GM18505 (cell line): ENCODE results near the gene TFCP2L1.

ENCODE experiments used
- ATAC-seq: cut with Tn5 transposase; IDR thresholded peaks from one replicate; pipeline ENCODE4 v1.9.1; 2021; ENCODE audit not compliant: unreplicated experiment
- POLR2A ChIP-seq: IDR thresholded peaks from 4 replicates; pipeline ENCODE4 v1.6.1; 2011; ENCODE audit warnings: borderline replicate concordance; ENCODE audit not compliant: insufficient read depth, insufficient read length; ENCODE audit errors: extremely low read depth

Gene TFCP2L1

GRCh38 chr2:121247971-121248370 is 37.0 kb downstream of the TFCP2L1 start:
- ATAC-seq = no peak
- no peak for TF ChIP-seq POLR2A

DNA sequence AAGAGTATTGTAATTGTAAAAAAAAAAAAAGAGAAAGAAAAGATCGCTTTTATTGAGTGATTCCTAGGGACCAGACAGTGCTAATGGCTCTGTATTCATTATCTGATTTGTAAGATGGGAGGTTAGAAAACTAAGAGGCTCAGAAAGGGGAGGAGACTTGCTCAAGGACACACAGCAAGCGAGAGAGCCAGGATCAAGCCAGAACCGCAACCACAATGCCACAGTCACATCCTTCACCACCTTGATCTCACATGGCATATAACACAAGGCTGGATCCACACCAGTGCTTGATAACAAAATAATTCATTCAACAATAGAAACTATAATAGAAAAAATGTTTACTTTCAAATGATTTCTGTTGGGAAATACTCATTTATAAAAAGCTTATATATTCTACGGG is 37.5 kb downstream of the TFCP2L1 start:
- no peak for ATAC-seq
- TF ChIP-seq POLR2A = no peak

GRCh38 chr2:121246704-121247255 is 38.2 kb downstream of the TFCP2L1 start:
- no peak for TF ChIP-seq POLR2A
- ATAC-seq = no peak

GRCh38 chr2:121245913-121246312 is 39.1 kb downstream of the TFCP2L1 start:
- TF ChIP-seq POLR2A = no peak
- no peak for ATAC-seq

DNA sequence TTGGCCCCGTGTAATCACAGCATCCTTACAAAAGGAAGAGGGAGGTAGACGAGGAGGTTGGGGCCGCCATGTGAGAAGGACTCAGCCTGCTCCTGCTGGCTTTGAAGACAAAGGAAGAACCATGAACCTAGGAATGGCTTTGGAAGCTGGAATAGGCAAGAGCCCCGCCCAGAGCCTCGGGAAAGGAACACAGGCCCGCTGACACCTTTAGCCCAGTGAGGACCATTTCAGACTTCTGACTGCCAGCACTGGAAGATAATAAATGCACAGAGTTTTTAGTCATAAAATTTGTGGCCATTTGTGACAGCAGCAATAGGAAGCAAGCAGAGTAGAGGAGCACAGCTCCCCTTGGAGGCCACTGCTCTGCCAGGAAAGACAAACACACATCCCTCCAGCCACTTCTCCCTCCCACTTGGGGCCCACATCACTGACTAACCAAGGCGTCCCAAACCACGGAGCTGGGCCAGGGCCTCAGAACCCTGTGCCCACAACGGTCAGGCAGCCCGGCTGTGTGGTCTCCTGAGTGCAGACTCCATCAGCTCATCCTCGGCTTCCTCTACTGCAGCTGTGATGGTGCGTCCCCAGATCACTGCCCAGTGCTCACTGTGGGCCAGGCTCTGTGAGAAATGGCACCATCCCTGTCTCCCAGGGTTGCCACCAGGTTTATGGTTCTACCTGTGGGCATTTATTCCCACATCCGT is 39.7 kb downstream of the TFCP2L1 start:
- ATAC-seq = no peak
- no peak for TF ChIP-seq POLR2A

DNA sequence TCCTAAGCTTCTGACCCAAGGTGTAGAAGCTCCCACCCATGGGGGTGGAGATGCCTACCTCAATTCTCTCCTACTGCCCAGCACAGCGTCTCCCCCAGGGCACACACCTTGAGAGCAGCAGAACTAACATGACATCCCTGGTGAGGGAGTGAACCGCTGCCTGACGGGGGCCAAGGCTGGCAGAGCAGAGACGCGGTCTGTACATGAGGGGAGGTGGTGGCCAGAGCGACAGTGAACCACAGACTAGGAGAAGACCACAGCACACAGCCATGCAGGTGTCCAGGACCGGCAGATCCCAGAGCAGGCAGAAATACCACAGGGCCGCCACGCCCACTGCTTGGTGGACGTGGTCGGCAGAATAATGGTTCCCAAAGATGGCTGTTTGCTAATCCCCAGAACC is 40.4 kb downstream of the TFCP2L1 start:
- TF ChIP-seq POLR2A = no peak
- no peak for ATAC-seq

DNA sequence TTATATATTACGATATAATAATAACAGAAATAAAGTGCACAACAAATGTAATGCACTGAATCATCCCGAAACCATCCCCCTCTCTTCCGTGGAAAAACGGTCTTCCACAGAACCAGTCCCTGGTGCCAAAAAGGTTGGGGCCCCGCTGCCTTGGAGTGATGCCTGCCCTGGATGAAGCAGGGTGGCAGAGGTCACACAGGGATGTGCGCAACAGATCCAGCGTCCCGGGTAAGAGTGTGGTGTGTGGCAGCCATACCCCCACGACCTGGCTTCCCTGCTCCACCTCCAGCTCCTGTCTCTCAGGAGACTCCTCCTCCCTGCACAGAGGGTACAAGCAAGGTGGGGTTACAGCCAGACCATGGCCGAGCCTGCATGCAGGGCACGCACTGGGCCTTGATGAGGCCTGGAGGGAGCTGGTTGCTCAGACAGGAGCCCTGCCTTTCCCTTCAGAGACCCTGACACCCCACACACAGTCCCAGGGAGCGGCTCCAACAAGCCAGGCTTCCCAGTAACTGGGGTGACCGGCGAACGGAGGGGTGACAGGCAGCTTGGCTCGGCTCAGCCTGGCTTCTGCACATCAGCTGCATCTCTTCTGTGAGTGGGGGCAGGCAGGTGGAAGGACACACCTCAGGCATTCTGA is 41.1 kb downstream of the TFCP2L1 start:
- ATAC-seq = no peak
- no peak for TF ChIP-seq POLR2A

DNA sequence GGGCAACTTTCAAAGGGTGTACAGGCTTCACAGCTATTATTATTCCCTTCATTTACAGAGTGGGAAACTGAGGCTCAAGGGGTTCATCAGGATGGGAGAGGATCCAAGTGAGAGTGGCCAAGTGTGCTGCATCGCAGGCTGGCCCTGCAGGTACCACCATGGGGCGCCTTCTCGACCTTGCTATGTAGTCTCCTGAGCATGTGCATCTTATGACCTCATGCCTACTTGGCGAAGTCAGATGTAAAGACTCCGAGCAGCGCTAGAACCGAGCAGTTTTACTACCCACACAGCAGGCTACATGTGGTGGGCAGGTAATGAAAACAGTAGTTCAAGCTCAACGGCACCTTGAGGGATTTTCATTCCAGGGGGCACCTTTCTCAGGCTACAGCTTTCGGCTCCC is 42.0 kb downstream of the TFCP2L1 start:
- no peak for ATAC-seq
- no peak for TF ChIP-seq POLR2A

DNA sequence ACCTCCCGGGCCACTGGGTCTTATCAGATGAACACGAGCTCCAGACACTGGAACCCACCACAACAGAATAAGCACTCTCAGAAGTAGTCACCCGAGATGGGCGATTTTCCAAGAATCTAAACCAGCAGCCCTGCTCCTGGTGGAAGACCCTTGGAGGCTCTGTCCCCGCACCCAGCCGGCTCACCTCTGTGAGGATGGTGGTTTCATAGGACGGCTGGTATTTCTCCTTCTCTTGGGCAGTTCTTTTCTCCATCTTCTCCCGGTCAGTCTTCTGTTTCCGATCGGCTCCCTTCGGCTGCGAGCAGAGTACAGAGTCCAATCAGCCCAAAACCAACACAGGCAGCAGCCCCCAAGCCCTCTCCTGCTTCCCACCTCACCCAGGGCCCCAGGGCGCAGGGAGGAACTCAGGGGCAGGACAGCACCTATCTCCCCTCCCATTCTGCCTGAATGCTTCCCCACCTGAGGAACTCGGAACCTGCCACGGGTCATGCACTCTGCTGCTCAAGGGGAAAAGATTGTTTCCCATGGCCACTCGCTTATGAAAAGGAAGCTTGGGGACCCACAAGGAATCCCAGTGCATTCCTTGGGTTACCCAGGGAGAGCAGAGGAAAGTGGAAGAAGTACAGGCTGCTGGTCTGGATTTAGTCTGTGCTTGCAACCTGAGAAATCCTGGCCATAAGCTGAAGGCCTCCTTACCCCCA is 42.7 kb downstream of the TFCP2L1 start:
- TF ChIP-seq POLR2A = no peak
- ATAC-seq = no peak

DNA sequence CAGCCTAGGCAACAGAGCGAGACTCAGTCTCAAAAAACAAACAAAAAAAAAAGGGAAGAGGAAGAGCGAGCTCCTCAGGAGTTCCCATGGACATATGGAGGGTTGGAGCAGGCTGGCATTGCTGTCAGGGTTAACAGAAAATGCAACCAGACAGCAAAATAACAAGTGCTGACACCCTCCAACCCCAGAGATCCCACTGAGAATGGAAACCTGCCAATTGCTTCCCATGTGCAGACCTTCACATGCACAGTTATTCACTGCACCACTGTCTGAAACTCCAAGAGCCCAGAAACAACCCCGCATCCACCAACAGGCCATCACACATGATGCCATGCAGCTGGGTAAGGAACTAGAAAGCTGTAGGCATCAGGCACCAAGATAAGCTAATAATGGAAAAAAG is 43.5 kb downstream of the TFCP2L1 start:
- TF ChIP-seq POLR2A = no peak

GRCh38 chr2:121240436-121240835 is 44.6 kb downstream of the TFCP2L1 start:
- no peak for TF ChIP-seq POLR2A
- no peak for ATAC-seq

More for the DNA sequence above, 43.5 kb downstream of the TFCP2L1 start:
- ATAC-seq = no peak

- no peak for ATAC-seq
- TF ChIP-seq POLR2A = no peak
Measured at GRCh38 chr2:121239969-121240368, 45.0 kb downstream of the TFCP2L1 start.

- no peak for TF ChIP-seq POLR2A
Measured at GRCh38 chr2:121239471-121239870, 45.5 kb downstream of the TFCP2L1 start.

More at GRCh38 chr2:121239471-121239870, 45.5 kb downstream of the TFCP2L1 start:
- ATAC-seq = no peak
